ENCODE results near the gene ZFYVE28.

ZFYVE28 gene

GRCh38 chr4:2411786-2412510 lies 6.5 kb downstream of the ZFYVE28 start:
- no peak for DNase-seq

GRCh38 chr4:2409381-2409783 lies 9.1 kb downstream of the ZFYVE28 start:
- DNase-seq, result no peak

GRCh38 chr4:2408976-2409375 lies 9.5 kb downstream of the ZFYVE28 start:
- no peak for DNase-seq

- DNase-seq, result no peak
Observed at GRCh38 chr4:2408401-2408958, 10.0 kb downstream of the ZFYVE28 start.

GRCh38 chr4:2407991-2408342 lies 10.5 kb downstream of the ZFYVE28 start:
- no peak for DNase-seq

GRCh38 chr4:2406920-2407319 lies 11.5 kb downstream of the ZFYVE28 start:
- DNase-seq, result no peak

GRCh38 chr4:2406406-2406805 lies 12.0 kb downstream of the ZFYVE28 start:
- no peak for DNase-seq

- no peak for DNase-seq
Observed at GRCh38 chr4:2402941-2403340, 15.5 kb downstream of the ZFYVE28 start.

GRCh38 chr4:2402048-2402842 lies 16.2 kb downstream of the ZFYVE28 start:
- DNase-seq, result peak; percentile 9

- no peak for DNase-seq
Observed at GRCh38 chr4:2401610-2401983, 16.8 kb downstream of the ZFYVE28 start.

- no peak for DNase-seq
Observed at GRCh38 chr4:2400841-2401609, 17.4 kb downstream of the ZFYVE28 start.

- DNase-seq, result no peak
Observed at GRCh38 chr4:2399631-2400190, 18.7 kb downstream of the ZFYVE28 start.

GRCh38 chr4:2399216-2399615 lies 19.2 kb downstream of the ZFYVE28 start:
- no peak for DNase-seq

- DNase-seq, result no peak
Observed at GRCh38 chr4:2397596-2398379, 20.7 kb downstream of the ZFYVE28 start.

GRCh38 chr4:2396781-2397368 lies 21.6 kb downstream of the ZFYVE28 start:
- DNase-seq, result no peak

GRCh38 chr4:2395584-2395983 lies 22.9 kb downstream of the ZFYVE28 start:
- no peak for DNase-seq

GRCh38 chr4:2395038-2395437 lies 23.4 kb downstream of the ZFYVE28 start:
- no peak for DNase-seq

GRCh38 chr4:2394528-2394927 lies 23.9 kb downstream of the ZFYVE28 start:
- DNase-seq, result no peak

GRCh38 chr4:2393353-2394270 lies 24.8 kb downstream of the ZFYVE28 start:
- DNase-seq, result no peak

GRCh38 chr4:2390784-2391421 lies 27.5 kb downstream of the ZFYVE28 start:
- DNase-seq, result no peak

All from DMS79 (cell line).